Hepatocyte (in vitro differentiated cells): ENCODE data around the gene SLC38A11. TPM values are rescaled to one million over a fixed set of nuclear protein-coding genes. Genes with fewer than 3 reads are reported as not detected.

ENCODE experiments used
- DNase-seq: peaks from one replicate; pipeline ENCODE4 v3.0.0-alpha.2; 2016; ENCODE audit warnings: low spot score
- H2AFZ ChIP-seq: fragments of 200-600 bp; sonication (generic); 2 replicates; pipeline ENCODE4 v1.6.0; 2016; ENCODE audit warnings: antibody characterized with exemption, mild to moderate bottlenecking
- H3K27ac ChIP-seq: fragments of 200-600 bp; sonication (generic); 2 replicates; pipeline ENCODE4 v1.5.1; 2016; ENCODE audit warnings: mild to moderate bottlenecking
- H3K27me3 ChIP-seq: fragments of 200-600 bp; sonication (generic); 2 replicates; pipeline ENCODE4 v1.6.1; 2016
- H3K36me3 ChIP-seq: fragments of 200-600 bp; sonication (generic); replicated peaks from 2 replicates; pipeline ENCODE4 v1.5.1; 2016; ENCODE audit warnings: low read depth; ENCODE audit not compliant: insufficient read depth
- H3K4me1 ChIP-seq: fragments of 200-600 bp; sonication (generic); 2 replicates; pipeline ENCODE4 v1.5.1; 2016; ENCODE audit warnings: mild to moderate bottlenecking, moderate library complexity; ENCODE audit not compliant: insufficient read depth
- H3K4me2 ChIP-seq: fragments of 200-600 bp; sonication (generic); 2 replicates; pipeline ENCODE4 v1.6.0; 2016
- H3K4me3 ChIP-seq: fragments of 200-600 bp; sonication (generic); 2 replicates; pipeline ENCODE4 v1.5.1; 2016; ENCODE audit warnings: mild to moderate bottlenecking
- H3K79me2 ChIP-seq: fragments of 200-600 bp; sonication (generic); 2 replicates; pipeline ENCODE4 v1.6.0; 2017; ENCODE audit warnings: mild to moderate bottlenecking
- H3K9me2 ChIP-seq: fragments of 200-600 bp; sonication (generic); replicated peaks from 2 replicates; pipeline ENCODE4 v1.6.0; 2017; ENCODE audit warnings: mild to moderate bottlenecking; ENCODE audit not compliant: insufficient read depth
- H3K9me3 ChIP-seq: fragments of 200-600 bp; sonication (generic); 2 replicates; pipeline ENCODE4 v1.5.1; 2016; ENCODE audit warnings: low read depth, mild to moderate bottlenecking
- H4K20me1 ChIP-seq: fragments of 200-600 bp; sonication (generic); 2 replicates; pipeline ENCODE4 v1.6.0; 2016; ENCODE audit warnings: mild to moderate bottlenecking; ENCODE audit not compliant: insufficient read depth, poor library complexity, severe bottlenecking
- EZH2 ChIP-seq: fragments of 200-600 bp; sonication (generic); IDR thresholded peaks from 2 replicates; pipeline ENCODE4 v1.6.1; 2016; ENCODE audit warnings: antibody characterized with exemption, mild to moderate bottlenecking, borderline replicate concordance
- EZH2phosphoT487 ChIP-seq: fragments of 200-600 bp; sonication (generic); IDR thresholded peaks from one replicate; pipeline ENCODE4 v1.6.1; 2018; ENCODE audit warnings: antibody characterized with exemption, mild to moderate bottlenecking, low read depth, moderate library complexity; ENCODE audit not compliant: unreplicated experiment, severe bottlenecking
- WGBS: methylation state at CpG from one replicate; pipeline ENCODE4 v1.1.6; 2016; ENCODE audit warnings: low lambda C conversion rate; ENCODE audit errors: missing lambda C conversion rate; 5-methylcytosine and 5-hydroxymethylcytosine counted together
- polyA plus RNA-seq: library from polyadenylated mRNA; unstranded; fragments of >200 nt; fragmentation: Nextera tagmentation; extraction: Ambion mirVana; gene quantifications from 2 replicates; pipeline ENCODE4 v1.2.1, GENCODE V29; 2016
- total RNA-seq: library from RNA; depleted of rRNA; stranded (reverse); fragments of >200 nt; gene quantifications from 2 replicates; pipeline ENCODE4 v1.2.3, GENCODE V29; 2014
- TF ChIP-seq, protein P1 (sequence below): fragments of 200-600 bp; sonication (generic); IDR thresholded peaks from 2 replicates; pipeline ENCODE4 v1.5.1; 2016; ENCODE audit warnings: antibody characterized with exemption, mild to moderate bottlenecking; ENCODE audit not compliant: poor library complexity

The SLC38A11 gene
- total and polyA plus RNA-seq, 2 experiments from 2014 or later, result 7.7 to 8.4 TPM

DNA sequence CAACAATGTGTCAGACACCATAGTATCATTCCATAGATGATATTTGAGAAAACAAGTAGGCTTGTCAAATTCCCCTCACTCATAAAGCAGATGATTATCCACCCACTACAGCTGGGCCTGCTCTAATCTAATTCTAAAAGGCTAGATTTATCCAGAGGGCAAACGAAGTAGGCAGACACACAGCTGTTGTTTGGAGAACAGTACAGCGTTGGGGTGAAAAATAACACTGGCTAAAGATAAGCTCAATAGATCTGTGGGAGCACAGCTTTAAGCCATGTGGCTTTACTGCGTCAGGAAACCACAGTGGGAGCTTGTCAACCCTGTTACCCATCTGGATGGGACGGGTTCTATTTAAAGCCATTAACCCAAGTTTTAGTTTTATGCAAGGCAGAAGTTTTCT is 64.8 kb downstream of the SLC38A11 start:
- H3K27me3 ChIP-seq, result no peaks in the 10 kb centered on the region
- H3K27ac ChIP-seq, result peak overlapping the region; percentile 19
- TF ChIP-seq EZH2 (no peak), EZH2phosphoT487 (no peak)
- TF ChIP-seq, protein P1, sequence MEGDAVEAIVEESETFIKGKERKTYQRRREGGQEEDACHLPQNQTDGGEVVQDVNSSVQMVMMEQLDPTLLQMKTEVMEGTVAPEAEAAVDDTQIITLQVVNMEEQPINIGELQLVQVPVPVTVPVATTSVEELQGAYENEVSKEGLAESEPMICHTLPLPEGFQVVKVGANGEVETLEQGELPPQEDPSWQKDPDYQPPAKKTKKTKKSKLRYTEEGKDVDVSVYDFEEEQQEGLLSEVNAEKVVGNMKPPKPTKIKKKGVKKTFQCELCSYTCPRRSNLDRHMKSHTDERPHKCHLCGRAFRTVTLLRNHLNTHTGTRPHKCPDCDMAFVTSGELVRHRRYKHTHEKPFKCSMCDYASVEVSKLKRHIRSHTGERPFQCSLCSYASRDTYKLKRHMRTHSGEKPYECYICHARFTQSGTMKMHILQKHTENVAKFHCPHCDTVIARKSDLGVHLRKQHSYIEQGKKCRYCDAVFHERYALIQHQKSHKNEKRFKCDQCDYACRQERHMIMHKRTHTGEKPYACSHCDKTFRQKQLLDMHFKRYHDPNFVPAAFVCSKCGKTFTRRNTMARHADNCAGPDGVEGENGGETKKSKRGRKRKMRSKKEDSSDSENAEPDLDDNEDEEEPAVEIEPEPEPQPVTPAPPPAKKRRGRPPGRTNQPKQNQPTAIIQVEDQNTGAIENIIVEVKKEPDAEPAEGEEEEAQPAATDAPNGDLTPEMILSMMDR, result no peak

DNA sequence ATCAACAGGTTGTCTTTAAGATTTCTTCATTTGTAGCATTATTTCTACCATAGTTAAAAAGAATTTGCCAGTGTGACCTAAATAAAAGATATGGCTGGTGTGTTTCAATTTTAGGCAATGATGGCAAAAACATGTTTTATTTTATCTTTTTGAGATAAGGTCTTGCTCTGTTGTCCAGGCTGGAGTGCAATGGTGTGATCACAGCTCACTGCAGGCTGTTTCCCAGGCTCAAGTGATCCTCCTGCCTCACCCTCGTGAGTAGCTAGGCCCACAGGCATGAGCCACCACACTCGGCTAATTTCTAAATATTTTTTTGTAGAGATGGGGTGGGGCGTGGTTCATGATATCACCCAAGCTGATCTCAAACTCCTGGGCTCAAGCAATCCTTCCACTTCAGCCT is 66.7 kb downstream of the SLC38A11 start:
- no peaks in the 10 kb centered on the region for H3K9me3 ChIP-seq
- H3K79me2 ChIP-seq, result no peaks in the 10 kb centered on the region
- peaks cover 23% of the 10 kb centered on the region for H3K4me1 ChIP-seq
- no peaks in the 10 kb centered on the region for H4K20me1 ChIP-seq
- H3K4me2 ChIP-seq, result no peak overlapping the region
- peak overlapping the region; percentile 39 for H3K27ac ChIP-seq
- no peaks in the 10 kb centered on the region for H3K9me2 ChIP-seq
- no peaks in the 10 kb centered on the region for H3K27me3 ChIP-seq
- 81% methylated on average over 3 of the region's 3 CpGs for WGBS
- H2AFZ ChIP-seq, result no peak overlapping the region
- no peak overlapping the region for H3K4me3 ChIP-seq
- H3K36me3 ChIP-seq, result no peaks in the 10 kb centered on the region
- TF ChIP-seq, protein P1, result no peak
- TF ChIP-seq EZH2phosphoT487 (no peak), EZH2 (no peak)
- DNase-seq, result no peak

More for the DNA sequence above, 64.8 kb downstream of the SLC38A11 start:
- Histone ChIP-seq H3K4me1 (peaks cover 23% of the 10 kb centered on the region), H3K4me2 (no peak overlapping the region), H2AFZ (no peak overlapping the region), H3K36me3 (no peaks in the 10 kb centered on the region), H3K9me2 (no peaks in the 10 kb centered on the region), H3K79me2 (no peaks in the 10 kb centered on the region), H4K20me1 (no peaks in the 10 kb centered on the region), H3K4me3 (no peak overlapping the region), H3K9me3 (no peaks in the 10 kb centered on the region)
- 36% methylated on average over 4 of the region's 4 CpGs for WGBS
- no peak for DNase-seq

DNA sequence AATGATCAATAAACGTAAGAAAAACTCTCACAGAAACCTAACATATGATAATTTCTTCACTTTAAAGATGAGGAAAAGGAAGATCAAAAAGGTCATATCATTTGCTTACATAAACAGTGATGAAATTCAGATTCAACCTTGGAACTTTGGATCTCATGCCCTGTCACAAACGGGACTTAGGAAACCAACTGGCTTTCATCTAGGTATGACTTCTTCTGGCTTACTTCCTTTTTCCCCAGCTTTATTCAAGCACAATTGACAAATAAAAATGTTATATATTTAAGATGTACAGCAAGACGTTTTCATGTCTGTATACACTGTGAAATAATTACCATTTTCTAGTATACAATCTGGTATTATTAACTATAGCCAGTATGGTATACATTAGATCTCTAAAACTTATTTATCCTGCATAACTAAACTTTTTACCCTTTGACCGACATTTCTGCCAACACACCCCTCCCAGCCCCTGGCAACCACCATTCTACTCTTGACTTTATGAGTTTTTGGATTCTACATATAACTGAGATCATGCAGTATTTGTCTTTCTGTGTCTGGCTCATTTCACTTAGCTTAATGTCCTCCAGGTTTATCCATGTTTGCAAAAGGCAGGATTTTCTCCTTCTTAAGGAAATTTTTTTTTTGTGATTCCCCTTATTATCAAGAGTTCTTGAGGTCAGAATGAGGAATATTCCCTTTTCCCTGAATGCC is 67.7 kb downstream of the SLC38A11 start:
- Histone ChIP-seq H3K4me1 (peaks cover 23% of the 10 kb centered on the region), H3K36me3 (no peaks in the 10 kb centered on the region), H3K4me2 (peak overlapping the region; percentile 38), H3K27ac (peak overlapping the region; percentile 39), H3K27me3 (no peaks in the 10 kb centered on the region), H3K9me2 (no peaks in the 10 kb centered on the region), H4K20me1 (no peaks in the 10 kb centered on the region), H2AFZ (no peak overlapping the region), H3K4me3 (no peak overlapping the region), H3K9me3 (no peaks in the 10 kb centered on the region), H3K79me2 (no peaks in the 10 kb centered on the region)
- TF ChIP-seq EZH2 (no peak), EZH2phosphoT487 (no peak)
- TF ChIP-seq, protein P1, result no peak
- WGBS, result 52% methylated on average over 4 of the region's 4 CpGs
- DNase-seq, result peak; percentile 21
